ENCODE results near the gene SIRPB2.

SIRPB2 gene

DNA sequence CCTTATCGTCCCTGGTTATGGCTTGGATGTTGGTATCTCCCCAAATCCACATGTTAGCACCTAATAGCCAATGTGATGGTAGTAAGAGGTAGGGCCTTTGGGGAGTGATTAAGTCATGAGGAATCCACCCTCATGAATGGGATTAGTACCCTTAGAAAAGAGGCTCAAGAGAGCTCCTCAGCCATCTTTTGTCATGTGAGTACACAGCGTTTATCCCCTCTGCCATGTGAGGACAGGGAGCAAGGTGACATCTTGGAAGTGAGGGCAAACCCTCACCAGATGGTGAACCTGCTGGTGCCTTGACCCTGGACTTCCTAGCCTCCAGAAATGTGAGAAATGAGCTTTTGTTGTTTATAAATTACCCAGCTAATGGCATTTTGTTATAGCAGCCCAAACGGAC, 16.1 kb upstream of the SIRPB2 start:
- Mint-ChIP-seq H3K27ac (no peak overlapping the region), H3K27me3 (ENCODE audit: low read depth) (peaks cover 40% of the 10 kb centered on the region), H3K36me3 (ENCODE audit: low read depth) (no peaks in the 10 kb centered on the region), H3K9me3 (peaks cover 4% of the 10 kb centered on the region), H3K4me1 (no peaks in the 10 kb centered on the region), H3K4me3 (no peak overlapping the region)
- TF ChIP-seq, protein P1, sequence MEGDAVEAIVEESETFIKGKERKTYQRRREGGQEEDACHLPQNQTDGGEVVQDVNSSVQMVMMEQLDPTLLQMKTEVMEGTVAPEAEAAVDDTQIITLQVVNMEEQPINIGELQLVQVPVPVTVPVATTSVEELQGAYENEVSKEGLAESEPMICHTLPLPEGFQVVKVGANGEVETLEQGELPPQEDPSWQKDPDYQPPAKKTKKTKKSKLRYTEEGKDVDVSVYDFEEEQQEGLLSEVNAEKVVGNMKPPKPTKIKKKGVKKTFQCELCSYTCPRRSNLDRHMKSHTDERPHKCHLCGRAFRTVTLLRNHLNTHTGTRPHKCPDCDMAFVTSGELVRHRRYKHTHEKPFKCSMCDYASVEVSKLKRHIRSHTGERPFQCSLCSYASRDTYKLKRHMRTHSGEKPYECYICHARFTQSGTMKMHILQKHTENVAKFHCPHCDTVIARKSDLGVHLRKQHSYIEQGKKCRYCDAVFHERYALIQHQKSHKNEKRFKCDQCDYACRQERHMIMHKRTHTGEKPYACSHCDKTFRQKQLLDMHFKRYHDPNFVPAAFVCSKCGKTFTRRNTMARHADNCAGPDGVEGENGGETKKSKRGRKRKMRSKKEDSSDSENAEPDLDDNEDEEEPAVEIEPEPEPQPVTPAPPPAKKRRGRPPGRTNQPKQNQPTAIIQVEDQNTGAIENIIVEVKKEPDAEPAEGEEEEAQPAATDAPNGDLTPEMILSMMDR (IDR thresholded peaks at IDR 0.05; ENCODE audit: unreplicated experiment in 3 of 3): no peak

DNA sequence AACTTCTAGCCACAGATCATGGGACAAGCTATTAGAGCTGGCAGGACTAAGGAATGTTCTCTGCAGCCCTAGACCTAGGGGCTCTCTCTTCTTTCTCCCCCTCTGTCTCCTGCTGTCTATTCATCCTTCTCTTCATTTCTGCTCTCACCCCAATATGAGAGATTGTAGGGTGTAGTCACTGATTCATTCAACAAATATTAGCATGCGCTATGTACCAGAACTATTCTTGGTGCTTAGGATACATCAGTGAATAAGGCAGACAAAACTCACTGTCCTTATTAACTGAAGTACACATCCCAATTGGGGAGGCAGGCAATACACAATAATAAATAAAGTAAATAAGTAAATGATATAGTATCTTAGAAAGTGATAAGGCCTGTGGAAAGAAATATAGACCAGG, 14.7 kb upstream of the SIRPB2 start:
- no peaks in the 10 kb centered on the region for H3K36me3 Mint-ChIP-seq (ENCODE audit: low read depth)
- peaks cover 6% of the 10 kb centered on the region for H3K9me3 Mint-ChIP-seq
- peaks cover 32% of the 10 kb centered on the region for H3K27me3 Mint-ChIP-seq (ENCODE audit: low read depth)
- no peak overlapping the region for H3K27ac Mint-ChIP-seq
- H3K4me1 Mint-ChIP-seq: no peaks in the 10 kb centered on the region
- TF ChIP-seq, protein P1 (IDR thresholded peaks at IDR 0.05; ENCODE audit: unreplicated experiment in 3 of 3): no peak
- H3K4me3 Mint-ChIP-seq: no peak overlapping the region

- Mint-ChIP-seq H3K9me3 (peaks cover 6% of the 10 kb centered on the region), H3K27ac (no peak overlapping the region), H3K27me3 (ENCODE audit: low read depth) (peaks cover 30% of the 10 kb centered on the region), H3K36me3 (ENCODE audit: low read depth) (no peaks in the 10 kb centered on the region), H3K4me1 (no peaks in the 10 kb centered on the region), H3K4me3 (no peak overlapping the region)
- TF ChIP-seq, protein P1 (IDR thresholded peaks at IDR 0.05; ENCODE audit: unreplicated experiment in 3 of 3): no peak
Measured at GRCh38 chr20:1505361-1505760, 14.1 kb upstream of the SIRPB2 start.

- TF ChIP-seq, protein P1 (IDR thresholded peaks at IDR 0.05; ENCODE audit: unreplicated experiment in 3 of 3): peak; percentile 76 to 84 (median 79)
- Mint-ChIP-seq H3K4me3 (no peak overlapping the region), H3K36me3 (ENCODE audit: low read depth) (no peaks in the 10 kb centered on the region), H3K27me3 (ENCODE audit: low read depth) (peaks cover 26% of the 10 kb centered on the region), H3K27ac (no peak overlapping the region), H3K4me1 (no peaks in the 10 kb centered on the region), H3K9me3 (peaks cover 6% of the 10 kb centered on the region)
Measured at GRCh38 chr20:1503564-1504227, 12.5 kb upstream of the SIRPB2 start.

DNA sequence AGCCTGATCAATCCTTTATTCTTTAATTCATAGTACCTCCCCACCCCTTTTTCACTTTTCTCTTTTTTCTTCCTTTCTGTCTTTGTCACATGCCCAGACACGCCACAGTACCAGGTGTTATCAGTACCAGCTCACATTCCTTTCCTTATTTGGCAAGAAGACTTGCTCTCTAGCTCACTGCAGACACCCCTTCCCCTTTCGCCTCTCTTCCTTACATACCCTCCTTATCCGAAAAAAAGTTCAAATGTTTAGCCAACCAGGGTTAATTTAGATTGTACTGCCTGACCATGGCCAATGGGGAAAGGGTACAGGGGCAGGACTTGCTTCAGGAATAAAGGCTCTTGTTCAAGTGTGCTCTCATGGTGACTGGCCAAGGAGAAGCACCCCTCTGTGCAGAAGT, 9.3 kb upstream of the SIRPB2 start:
- peaks cover 17% of the 10 kb centered on the region for H3K27me3 Mint-ChIP-seq (ENCODE audit: low read depth)
- TF ChIP-seq, protein P1 (IDR thresholded peaks at IDR 0.05; ENCODE audit: unreplicated experiment in 3 of 3): no peak
- no peaks in the 10 kb centered on the region for H3K4me1 Mint-ChIP-seq
- H3K27ac Mint-ChIP-seq: no peak overlapping the region
- no peak overlapping the region for H3K4me3 Mint-ChIP-seq
- H3K9me3 Mint-ChIP-seq: peaks cover 9% of the 10 kb centered on the region
- H3K36me3 Mint-ChIP-seq (ENCODE audit: low read depth): no peaks in the 10 kb centered on the region

Data from nephron (organoid).